ENCODE data around the gene VCY1B.
"Not testable (repeated sequence)": the region's sequence is repeated elsewhere in the genome, so short reads cannot be mapped to it uniquely, and the experiment has no call there.

VCY1B gene

DNA sequence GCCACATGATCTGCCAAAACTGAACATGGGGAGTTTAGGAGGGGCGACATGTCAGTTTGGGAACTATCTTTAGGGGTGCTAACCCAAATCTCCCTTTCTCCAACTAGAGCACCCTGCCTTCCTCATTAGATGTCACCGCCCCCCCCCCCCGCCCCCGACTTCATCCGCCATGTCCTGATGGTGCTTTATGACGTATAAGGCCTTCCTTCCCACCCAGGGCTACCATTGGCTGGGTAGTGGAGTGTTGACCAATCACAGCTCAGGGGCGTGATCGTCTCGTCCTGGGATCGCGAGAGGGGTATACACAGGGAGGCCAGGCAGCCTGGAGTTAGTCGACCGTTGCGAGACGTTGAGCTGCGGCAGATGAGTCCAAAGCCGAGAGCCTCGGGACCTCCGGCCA lies at the start of gene VCY1B:
VCY1B (plus strand) TSS at position 301 of the 400 bp plus-strand sequence; CDS start at position 364, 63 bp downstream.
- not testable (repeated sequence) for DNase-seq

GRCh38 chrY:14011916-14012315 lies 44.1 kb upstream of the VCY1B start:
- DNase-seq, result not testable (repeated sequence)

- DNase-seq, result not testable (repeated sequence)
These were observed 25.6 kb upstream of the VCY1B start for GRCh38 chrY:14030395-14030794.

- DNase-seq, result no peak
These were observed 29.9 kb downstream of the VCY1B start for GRCh38 chrY:14085877-14086276.
